HCT116 (cell line): ENCODE results near the gene SCO1. TPM values are rescaled to one million over a fixed set of nuclear protein-coding genes. Genes with fewer than 3 reads are reported as not detected.

Experiments used
- ATAC-seq: fragments of 200-7000 bp; cut with Tn5 transposase; 2 replicates; pipeline ENCODE4 v1.9.1; 2020; ENCODE audit warnings: mild to moderate bottlenecking, moderate library complexity
- BruUV-seq: library from RNA; stranded (reverse); fragments of 400-500 nt; replicated peaks from 2 replicates; lab custom pipeline; 2021; lab: Mats Ljungman, UMichigan
- CTCF ChIA-PET: fragments of 300-600 bp; sonication (Branson Sonifier 250); formaldehyde crosslinking; loops from one replicate; lab custom pipeline; 2021; ENCODE audit warnings: antibody characterized with exemption; lab: Charles Lee
- POLR2A ChIA-PET: fragments of 300-600, 350-600 bp; sonication (Branson Sonifier 250); formaldehyde crosslinking; loops from one replicate; lab custom pipeline; 2021; ENCODE audit warnings: antibody characterized with exemption; lab: Charles Lee
- RAD21 ChIA-PET, 2 experiments: fragments of 300-600 bp; sonication (Branson Sonifier 250); formaldehyde crosslinking; loops; one replicate each; lab custom pipeline; 2023; ENCODE audit warnings: low total read pairs in 2 of 2; ENCODE audit not compliant: uncharacterized antibody in 2 of 2, unreplicated experiment in 2 of 2, low non-redundant PET in 1 of 2; lab: Charles Lee
- DNase-seq: peaks from one replicate; pipeline ENCODE4 v3.0.0-alpha.2; 2010; ENCODE audit warnings: low read depth, low spot score
- H2AFZ ChIP-seq: fragments of 200-600 bp; shearing (Covaris generic), sonication (generic); 2 replicates; pipeline ENCODE4 v1.6.1; 2017; ENCODE audit warnings: low read depth, mixed run types, mixed read lengths, antibody characterized with exemption, low read length; ENCODE audit not compliant: poor library complexity, severe bottlenecking
- H3K27ac ChIP-seq: 2 replicates; pipeline ENCODE4 v1.5.1; 2012; ENCODE audit warnings: low read depth, low read length
- H3K27me3 ChIP-seq: fragments of 200-600 bp; sonication (generic); 2 replicates; pipeline ENCODE4 v1.6.1; 2016; ENCODE audit warnings: mixed run types, low read length, mixed read lengths; ENCODE audit not compliant: insufficient read depth
- H3K36me3 ChIP-seq, 2 experiments: fragments of 200-500 bp in 1 of 2; fragments of 200-600 bp in 1 of 2; sonication (Bioruptor generic) in 1 of 2; sonication (generic) in 1 of 2; 2 replicates each; pipeline versions ENCODE4 v1.5.1 to v1.6.1; 2014 to 2016; ENCODE audit warnings: low read length in 2 of 2, inconsistent platforms in 1 of 2, mixed read lengths in 1 of 2, mixed run types in 1 of 2; ENCODE audit not compliant: insufficient read depth in 2 of 2, control insufficient read depth in 1 of 2
- H3K4me1 ChIP-seq, 2 experiments: fragments of 200-600 bp in 1 of 2; sonication (generic) in 1 of 2; 2 replicates each; pipeline versions ENCODE4 v1.5.1 to v1.6.1; 2012 to 2017; ENCODE audit warnings: low read length in 2 of 2, inconsistent platforms in 1 of 2, mild to moderate bottlenecking in 1 of 2, mixed read lengths in 1 of 2, mixed run types in 1 of 2, moderate library complexity in 1 of 2; ENCODE audit not compliant: insufficient read depth in 2 of 2, control insufficient read depth in 1 of 2
- H3K4me2 ChIP-seq: fragments of 200-600 bp; sonication (generic); 2 replicates; pipeline ENCODE4 v1.6.1; 2017; ENCODE audit warnings: mixed run types, low read length, mixed read lengths
- H3K4me3 ChIP-seq, 2 experiments: fragments of 200-600 bp in 1 of 2; sonication (generic) in 1 of 2; replicated peaks in 1 of 2; 2 replicates each; pipeline ENCODE4 v1.5.1; 2011 to 2016; ENCODE audit warnings: low read length in 2 of 2, control low read depth in 1 of 2, low read depth in 1 of 2, mild to moderate bottlenecking in 1 of 2, mixed read lengths in 1 of 2, mixed run types in 1 of 2
- H3K79me2 ChIP-seq: fragments of 200-600 bp; sonication (generic); 2 replicates; pipeline ENCODE4 v1.6.1; 2017; ENCODE audit warnings: mild to moderate bottlenecking, mixed run types, low read length, moderate library complexity, mixed read lengths; ENCODE audit not compliant: insufficient read depth
- H3K9ac ChIP-seq: fragments of 200-600 bp; sonication (generic); 2 replicates; pipeline ENCODE4 v1.6.1; 2016; ENCODE audit warnings: low read length, mixed read lengths
- H3K9me2 ChIP-seq: fragments of 200-600 bp; sonication (generic), shearing (Covaris generic); 2 replicates; pipeline ENCODE4 v1.6.1; 2017; ENCODE audit warnings: mixed run types, mild to moderate bottlenecking, moderate library complexity; ENCODE audit not compliant: insufficient read depth
- H3K9me3 ChIP-seq, 2 experiments: fragments of 200-500 bp in 1 of 2; fragments of 200-600 bp in 1 of 2; sonication (Bioruptor generic) in 1 of 2; sonication (generic) in 1 of 2; 2 replicates each; pipeline ENCODE4 v1.6.1; 2014 to 2017; ENCODE audit warnings: low read length in 2 of 2, mixed read lengths in 2 of 2, inconsistent platforms in 1 of 2, low read depth in 1 of 2, mild to moderate bottlenecking in 1 of 2, mixed run types in 1 of 2, moderate library complexity in 1 of 2; ENCODE audit not compliant: control insufficient read depth in 1 of 2, insufficient read depth in 1 of 2
- H4K20me1 ChIP-seq: fragments of 200-600 bp; sonication (generic), shearing (Covaris generic); 2 replicates; pipeline ENCODE4 v1.6.1; 2017; ENCODE audit warnings: mixed run types, mild to moderate bottlenecking, moderate library complexity; ENCODE audit not compliant: insufficient read depth
- CBX3 ChIP-seq: IDR thresholded peaks from 2 replicates; pipeline ENCODE4 v1.6.1; 2012; ENCODE audit warnings: low read depth
- CEBPB ChIP-seq: IDR thresholded peaks from 2 replicates; pipeline ENCODE4 v1.6.1; 2012; ENCODE audit warnings: low read depth
- CTCF ChIP-seq, 3 experiments: fragments of 200-600 bp in 1 of 3; sonication (generic) in 1 of 3; IDR thresholded peaks in 2 of 3; conservative IDR thresholded peaks in 1 of 3; 2 replicates each; pipeline ENCODE4 v1.5.1; 2012 to 2017; ENCODE audit warnings: low read depth in 2 of 3, low read length in 2 of 3, antibody characterized with exemption in 1 of 3, borderline replicate concordance in 1 of 3, control low read depth in 1 of 3, mild to moderate bottlenecking in 1 of 3, mixed read lengths in 1 of 3, mixed run types in 1 of 3, moderate library complexity in 1 of 3; ENCODE audit not compliant: insufficient read depth in 1 of 3
- ELF1 ChIP-seq: IDR thresholded peaks from 2 replicates; pipeline ENCODE4 v1.6.1; 2012; ENCODE audit warnings: low read depth, borderline replicate concordance
- EZH2 ChIP-seq: fragments of 200-600 bp; sonication (generic); IDR thresholded peaks from 2 replicates; pipeline ENCODE4 v1.6.1; 2017; ENCODE audit warnings: antibody characterized with exemption, mixed run types
- EZH2phosphoT487 ChIP-seq: fragments of 200-600 bp; IDR thresholded peaks from 2 replicates; pipeline ENCODE4 v1.6.1; 2018; ENCODE audit warnings: antibody characterized with exemption, borderline replicate concordance
- MAX ChIP-seq: IDR thresholded peaks from 2 replicates; pipeline ENCODE4 v1.6.1; 2012
- RAD21 ChIP-seq: IDR thresholded peaks from 2 replicates; pipeline ENCODE4 v1.6.1; 2012; ENCODE audit warnings: low read depth, mild to moderate bottlenecking
- SIN3A ChIP-seq: IDR thresholded peaks from 2 replicates; pipeline ENCODE4 v1.6.1; 2012; ENCODE audit warnings: low read depth
- SP1 ChIP-seq: IDR thresholded peaks from 2 replicates; pipeline ENCODE4 v1.6.1; 2012; ENCODE audit warnings: low read depth
- SRF ChIP-seq: IDR thresholded peaks from 2 replicates; pipeline ENCODE4 v1.6.1; 2012; ENCODE audit warnings: low read depth
- YY1 ChIP-seq: IDR thresholded peaks from 2 replicates; pipeline ENCODE4 v1.6.1; 2011; ENCODE audit warnings: low read length, low read depth, moderate library complexity, mild to moderate bottlenecking; ENCODE audit not compliant: insufficient replicate concordance; ENCODE audit errors: extremely low read depth
- ZNF274 ChIP-seq: fragments of 200-500 bp; sonication (Bioruptor generic); IDR thresholded peaks from 2 replicates; pipeline ENCODE4 v1.6.1; 2014; ENCODE audit warnings: mild to moderate bottlenecking, low read depth, low read length, inconsistent platforms
- intact Hi-C: fragments of 100-400 bp; cut with micrococcal nuclease; formaldehyde crosslinking; loops from 2 replicates; pipeline ENCODE4 v1.10.0; 2022
- total RNA-seq: library from RNA; stranded (reverse); gene quantifications from one replicate; pipeline ENCODE4 v1.2.1, GENCODE V29; 2021; ENCODE audit not compliant: unreplicated experiment
- TF ChIP-seq, protein P1 (sequence below): IDR thresholded peaks from 2 replicates; pipeline ENCODE4 v1.6.1; 2012

The SCO1 gene
- total RNA-seq, 1 experiment from 2014 or later: 35.8 TPM

DNA sequence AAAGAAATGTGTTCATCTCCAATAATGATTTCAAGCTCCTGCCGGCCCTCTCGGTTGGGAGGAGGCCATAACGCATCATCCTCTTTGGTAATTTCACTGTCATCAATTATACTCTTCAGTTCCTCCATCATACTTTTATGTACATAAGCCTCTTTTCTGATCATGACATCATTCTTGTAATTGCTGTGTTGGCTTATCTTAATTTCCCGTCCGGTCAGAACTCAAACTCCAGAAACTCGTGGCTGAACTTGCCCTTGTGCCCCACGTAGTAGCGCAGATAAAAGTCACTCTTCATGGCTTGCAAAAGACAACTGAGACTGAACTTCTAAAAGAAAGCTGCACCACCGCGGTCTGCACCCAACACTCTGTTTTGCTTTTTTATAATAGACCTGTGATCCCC lies 18.9 kb upstream of the SCO1 start:
- ChIA-PET CTCF (interaction anchor here (0.7 kb wide), 1 partner anchor 21 kb away, joined by 3 read pairs; no protein-coding TSS in a partner anchor), POLR2A (no interaction called here), RAD21 (no interaction called here)
- DNase-seq (no peak), ATAC-seq (no peak)
- Histone ChIP-seq H3K4me1 (no peaks in the 10 kb centered on the region), H3K27ac (no peak overlapping the region), H3K9me2 (no peaks in the 10 kb centered on the region), H3K9ac (no peak overlapping the region), H3K79me2 (no peaks in the 10 kb centered on the region), H2AFZ (no peak overlapping the region), H3K27me3 (no peaks in the 10 kb centered on the region), H4K20me1 (no peaks in the 10 kb centered on the region), H3K4me2 (no peak overlapping the region), H3K9me3 (no peaks in the 10 kb centered on the region), H3K36me3 (peaks cover 10 to 15% of the 10 kb centered on the region in 2 experiments; a peak in 3 of 4 replicates), H3K4me3 (no peak overlapping the region)
- intact Hi-C loops: no loop called here
- no TSS peak for BruUV-seq
- TF ChIP-seq ELF1 (no peak), CBX3 (no peak), SRF (no peak), MAX (no peak), EZH2phosphoT487 (no peak), RAD21 (no peak)
- TF ChIP-seq, protein P1, sequence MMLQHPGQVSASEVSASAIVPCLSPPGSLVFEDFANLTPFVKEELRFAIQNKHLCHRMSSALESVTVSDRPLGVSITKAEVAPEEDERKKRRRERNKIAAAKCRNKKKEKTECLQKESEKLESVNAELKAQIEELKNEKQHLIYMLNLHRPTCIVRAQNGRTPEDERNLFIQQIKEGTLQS: no peak

- DNase-seq: no peak
- no peaks in the 10 kb centered on the region for H3K9me2 ChIP-seq
- no TSS peak for BruUV-seq
- no peak overlapping the region for H3K9ac ChIP-seq
- ATAC-seq: no peak
- intact Hi-C loops: no loop called here
- no peaks in the 10 kb centered on the region for H3K79me2 ChIP-seq
- H3K4me1 ChIP-seq: no peaks in the 10 kb centered on the region
- H2AFZ ChIP-seq: no peak overlapping the region
- no peaks in the 10 kb centered on the region for H4K20me1 ChIP-seq
- H3K27me3 ChIP-seq: no peaks in the 10 kb centered on the region
- no peak overlapping the region for H3K4me2 ChIP-seq
- ChIA-PET CTCF (no interaction called here), RAD21 (no interaction called here), POLR2A (no interaction called here)
- H3K36me3 ChIP-seq: peaks cover 18% of the 10 kb centered on the region in 2 experiments; a peak in 3 of 4 replicates
- H3K27ac ChIP-seq: no peak overlapping the region
- no peak overlapping the region for H3K4me3 ChIP-seq
- H3K9me3 ChIP-seq: no peaks in the 10 kb centered on the region
- TF ChIP-seq EZH2: no peak
- TF ChIP-seq CEBPB: no peak
- no peak for TF ChIP-seq EZH2phosphoT487
- TF ChIP-seq SRF: no peak
- no peak for TF ChIP-seq CTCF (IDR thresholded peaks at IDR 0.05 in 2 of 3, conservative IDR thresholded peaks at IDR 0.05 in 1 of 3; ENCODE audit: borderline replicate concordance in 1 of 3, insufficient read depth in 1 of 3, low read depth in 2 of 3, low read length in 2 of 3)
- TF ChIP-seq SIN3A: no peak
- TF ChIP-seq SP1: no peak
- TF ChIP-seq, protein P1: no peak
- TF ChIP-seq ELF1: no peak
- no peak for TF ChIP-seq ZNF274
- TF ChIP-seq CBX3: no peak
- TF ChIP-seq MAX: no peak
- TF ChIP-seq YY1: no peak
- no peak for TF ChIP-seq RAD21
Measured at GRCh38 chr17:10713318-10713717, 16.0 kb upstream of the SCO1 start.
